K562 (cell line): ENCODE measurements around the gene GNAQ. TPM values are rescaled to one million over a fixed set of nuclear protein-coding genes. Genes with fewer than 3 reads are reported as not detected.

Experiments
- ATAC-seq: fragments of 200-7000 bp; cut with Tn5 transposase; 3 replicates; pipeline ENCODE4 v1.9.1; 2020; ENCODE audit warnings: moderate library complexity
- BruUV-seq: library from RNA; stranded (reverse); fragments of 400-500 nt; replicated peaks from 2 replicates; lab custom pipeline; 2021; lab: Mats Ljungman, UMichigan
- CTCF ChIA-PET: fragments of 300-600 bp; formaldehyde crosslinking; extraction: SDS; loops from one replicate; lab custom pipeline; 2021; ENCODE audit warnings: low intra/inter-chr PET ratio; lab: Yijun Ruan, JAX
- POLR2A ChIA-PET: fragments of 300-600, 350-650 bp; sonication (Branson Sonifier 250); formaldehyde crosslinking; extraction: SDS; loops from one replicate; lab custom pipeline; 2021; ENCODE audit warnings: antibody characterized with exemption, inconsistent platforms; lab: Yijun Ruan, JAX
- DNase-seq, 4 experiments: peaks; one replicate each; pipeline versions ENCODE4 v3.0.0 to v3.0.0-alpha.2; 2011 to 2018; ENCODE audit warnings: low spot score in 3 of 4, mixed read lengths in 3 of 4; ENCODE audit errors: extremely low read depth in 1 of 4
- FAIRE-seq: peaks from 2 replicates; lab custom pipeline; 2011; peaks lifted over from hg19 to GRCh38; lab: Jason Lieb, UNC
- H2AFZ ChIP-seq: 2 replicates; pipeline ENCODE4 v1.6.0; 2011; ENCODE audit warnings: low read depth, low read length, control low read depth, inconsistent platforms
- H3K27ac ChIP-seq: fragments of 200-600 bp; 3 replicates; pipeline ENCODE4 v1.8.0; 2011; ENCODE audit warnings: low read depth, mild to moderate bottlenecking, control low read depth, inconsistent platforms, low read length, moderate library complexity, mixed read lengths; ENCODE audit errors: extremely low read depth
- H3K27me3 ChIP-seq, 2 experiments: fragments of 300-600 bp in 1 of 2; 2 replicates in 1 of 2; 3 replicates in 1 of 2; pipeline versions ENCODE4 v1.6.0 to v1.8.0; 2011; ENCODE audit warnings: inconsistent platforms in 2 of 2, low read length in 2 of 2, mild to moderate bottlenecking in 1 of 2, mixed read lengths in 1 of 2, moderate library complexity in 1 of 2; ENCODE audit not compliant: control insufficient read depth in 2 of 2, insufficient read depth in 2 of 2
- H3K36me3 ChIP-seq: fragments of 300-600 bp; 3 replicates; pipeline ENCODE4 v1.8.0; 2011; ENCODE audit warnings: mild to moderate bottlenecking, low read length, inconsistent platforms; ENCODE audit not compliant: control insufficient read depth, insufficient read depth
- H3K4me1 ChIP-seq, 2 experiments: fragments of 200-600 bp in 1 of 2; replicated peaks in 1 of 2; 2 replicates in 1 of 2; 3 replicates in 1 of 2; pipeline versions ENCODE4 v1.5.1 to v1.8.0; 2011; ENCODE audit warnings: inconsistent platforms in 2 of 2, low read length in 2 of 2, mild to moderate bottlenecking in 1 of 2, mixed read lengths in 1 of 2, moderate library complexity in 1 of 2; ENCODE audit not compliant: control insufficient read depth in 2 of 2, insufficient read depth in 2 of 2
- H3K4me2 ChIP-seq: 2 replicates; pipeline ENCODE4 v1.6.1; 2011; ENCODE audit warnings: low read length, control low read depth, inconsistent platforms, mixed read lengths; ENCODE audit not compliant: insufficient read depth
- H3K4me3 ChIP-seq: fragments of 200-600 bp; sonication (generic), shearing (Covaris generic); 2 replicates; pipeline ENCODE4 v1.5.1; 2016; ENCODE audit warnings: control low read depth, inconsistent platforms
- H3K79me2 ChIP-seq: fragments of 200-600 bp; 3 replicates; pipeline ENCODE4 v1.8.0; 2011; ENCODE audit warnings: low read length, inconsistent platforms; ENCODE audit not compliant: control insufficient read depth, insufficient read depth
- H3K9ac ChIP-seq, 2 experiments: 2 replicates each; pipeline versions ENCODE4 v1.6.0 to v1.6.1; 2011; ENCODE audit warnings: low read depth in 2 of 2, low read length in 2 of 2, control low read depth in 1 of 2, inconsistent platforms in 1 of 2, mild to moderate bottlenecking in 1 of 2, mixed read lengths in 1 of 2; ENCODE audit not compliant: insufficient read depth in 1 of 2
- H3K9me1 ChIP-seq: one replicate; pipeline ENCODE4 v1.6.0; 2011; ENCODE audit warnings: inconsistent platforms, mild to moderate bottlenecking, low read length, moderate library complexity; ENCODE audit not compliant: control insufficient read depth, insufficient read depth
- H3K9me3 ChIP-seq: replicated peaks from 2 replicates; pipeline ENCODE4 v1.5.1; 2011; ENCODE audit warnings: low read depth, low read length, inconsistent platforms; ENCODE audit not compliant: control insufficient read depth, insufficient read depth
- H4K20me1 ChIP-seq: replicated peaks from 2 replicates; pipeline ENCODE4 v1.6.1; 2011; ENCODE audit warnings: low read length, inconsistent platforms, mixed read lengths; ENCODE audit not compliant: control insufficient read depth, insufficient read depth
- CEBPB ChIP-seq: fragments of 450-650 bp; IDR thresholded peaks from 2 replicates; pipeline ENCODE4 v1.6.1; 2016; ENCODE audit warnings: missing genetic modification characterization, missing compliant biosample characterization
- CREB1 ChIP-seq, 2 experiments: sonication (generic) in 1 of 2; formaldehyde crosslinking in 1 of 2; IDR thresholded peaks; 2 replicates each; pipeline versions ENCODE4 v1.6.1 to v1.8.0; 2012 to 2022; ENCODE audit warnings: inconsistent platforms in 1 of 2, mild to moderate bottlenecking in 1 of 2, missing genetic modification reagents in 1 of 2, moderate library complexity in 1 of 2
- KDM5B ChIP-seq: fragments of 200-600 bp; sonication (generic); IDR thresholded peaks from 2 replicates; pipeline ENCODE4 v1.6.1; 2012; ENCODE audit warnings: low read depth, mild to moderate bottlenecking, moderate library complexity, low read length, control low read depth, inconsistent platforms; ENCODE audit not compliant: insufficient replicate concordance
- MCM3 ChIP-seq: fragments of 450-650 bp; IDR thresholded peaks from 2 replicates; pipeline ENCODE4 v1.6.1; 2016
- MIER1 ChIP-seq: fragments of 450-650 bp; IDR thresholded peaks from 2 replicates; pipeline ENCODE4 v1.6.1; 2016; ENCODE audit warnings: antibody characterized with exemption, mild to moderate bottlenecking, low read depth
- OTX1 ChIP-seq: fragments of 450-650 bp; formaldehyde crosslinking; IDR thresholded peaks from 2 replicates; pipeline ENCODE4 v1.4.0; 2022; ENCODE audit warnings: mild to moderate bottlenecking
- RBM15 ChIP-seq: fragments of 200-400 bp; formaldehyde crosslinking; IDR thresholded peaks from 2 replicates; pipeline ENCODE4 v1.6.1; 2018; ENCODE audit warnings: mild to moderate bottlenecking, low read length, moderate library complexity; ENCODE audit not compliant: insufficient read depth
- RBM34 ChIP-seq: fragments of 200-400 bp; formaldehyde crosslinking; IDR thresholded peaks from 2 replicates; pipeline ENCODE4 v1.6.1; 2018; ENCODE audit warnings: low read length, borderline replicate concordance; ENCODE audit not compliant: insufficient read depth
- XRCC4 ChIP-seq: IDR thresholded peaks from one replicate; pipeline ENCODE4 v1.6.1; 2011; ENCODE audit not compliant: insufficient read depth, insufficient read length; ENCODE audit errors: extremely low read depth
- ZNF316 ChIP-seq: fragments of 450-650 bp; IDR thresholded peaks from 2 replicates; pipeline ENCODE4 v1.6.1; 2016
- ZNF764 ChIP-seq: fragments of 250-450 bp; sonication (Bioruptor Pico); IDR thresholded peaks from 2 replicates; pipeline ENCODE4 v1.4.0; 2020; ENCODE audit warnings: low read depth, mild to moderate bottlenecking, moderate library complexity
- ZSCAN32 ChIP-seq: fragments of 450-650 bp; formaldehyde crosslinking; IDR thresholded peaks from 2 replicates; pipeline ENCODE4 v1.4.0; 2020; ENCODE audit warnings: mild to moderate bottlenecking, moderate library complexity
- WGBS: fragments of 100-300 bp; shearing (Covaris generic); methylation state at CpG from one replicate; pipeline ENCODE4 v1.1.6; 2016; ENCODE audit warnings: low coverage, mixed read lengths; ENCODE audit not compliant: insufficient coverage; ENCODE audit errors: missing lambda C conversion rate; 5-methylcytosine and 5-hydroxymethylcytosine counted together
- in situ Hi-C: fragments of 300-500 bp; cut with MboI; formaldehyde crosslinking; loops from 4 replicates; pipeline ENCODE4 v1.15.0; 2018; ENCODE audit warnings: inconsistent platforms, mixed read lengths
- intact Hi-C: fragments of 100-400 bp; cut with micrococcal nuclease; formaldehyde crosslinking; loops from 2 replicates; pipeline ENCODE4 v1.14.2; 2022
- polyA plus RNA-seq, 8 experiments: library from polyadenylated mRNA; depleted of rRNA in 4 of 8; stranded (reverse) in 5 of 8; unstranded in 3 of 8; fragments of >200 nt; fragmentation: Nextera tagmentation in 2 of 8; fragmentation: Illumina TruSeq in 1 of 8; extraction: Ambion mirVana in 2 of 8; extraction: Trizol in 1 of 8; gene quantifications; 2 replicates each; pipeline versions ENCODE4 v1.2.1 to v1.2.3, GENCODE V29; 2011 to 2014; ENCODE audit warnings: inconsistent platforms in 1 of 8, missing spikeins in 1 of 8
- total RNA-seq, 7 experiments: library from RNA; depleted of rRNA in 6 of 7; stranded (reverse); fragments of >200 nt in 6 of 7; fragmentation: Illumina TruSeq in 2 of 7; extraction: Trizol in 2 of 7; gene quantifications; 2 replicates each; pipeline versions ENCODE4 v1.2.1 to v1.2.3, GENCODE V29; 2011 to 2021; ENCODE audit warnings: low replicate concordance in 1 of 7
- TF ChIP-seq, protein P1 (sequence below), 2 experiments: IDR thresholded peaks in 1 of 2; conservative IDR thresholded peaks in 1 of 2; 2 replicates each; pipeline ENCODE4 v1.6.1; 2016; ENCODE audit warnings: low read depth in 2 of 2, mild to moderate bottlenecking in 1 of 2, missing compliant biosample characterization in 1 of 2, missing genetic modification characterization in 1 of 2, moderate library complexity in 1 of 2
- TF ChIP-seq, protein P2 (sequence below): fragments of 250-450 bp; sonication (Bioruptor Pico); IDR thresholded peaks from 2 replicates; pipeline ENCODE4 v1.4.0; 2020; ENCODE audit warnings: mild to moderate bottlenecking, moderate library complexity
- TF ChIP-seq, protein P3 (sequence below): sonication (generic); formaldehyde crosslinking; IDR thresholded peaks from 2 replicates; pipeline ENCODE4 v1.8.0; 2022; ENCODE audit warnings: mild to moderate bottlenecking, missing genetic modification reagents

Gene GNAQ
- total and polyA plus RNA-seq, 9 of the 15 experiments (the other 6 are each of a cell fraction or from before 2014, with no cell fraction given) = 4.8 to 27.9 (median 17.5) TPM

DNA sequence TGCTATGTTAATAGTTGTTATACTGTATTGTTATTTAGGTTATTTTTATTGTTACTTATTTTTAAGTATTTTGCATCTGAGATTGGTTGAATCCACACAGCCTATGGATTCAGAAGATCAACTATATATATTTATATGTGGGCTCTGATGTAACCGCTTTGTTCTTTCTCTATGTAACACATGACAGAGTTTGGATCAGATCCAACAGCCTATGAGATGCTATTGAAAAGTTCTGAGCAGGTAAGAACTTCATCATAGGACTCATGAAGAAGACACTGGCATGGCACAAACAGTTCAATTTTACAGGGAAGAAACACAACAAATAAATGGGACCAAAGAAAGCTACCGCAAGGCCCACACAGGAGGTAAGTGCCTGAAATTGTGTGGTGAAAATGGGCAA, 93.4 kb downstream of the GNAQ start:
- DNase-seq = no peak
- Histone ChIP-seq H3K9me1 (no peaks in the 10 kb centered on the region), H3K79me2 (peaks cover 92% of the 10 kb centered on the region), H3K4me3 (no peak overlapping the region), H4K20me1 (no peaks in the 10 kb centered on the region), H3K27ac (no peak overlapping the region), H3K4me1 (peaks cover 3 to 20% of the 10 kb centered on the region in 2 experiments; a peak in 3 of 5 replicates), H3K36me3 (no peaks in the 10 kb centered on the region; the same call in 2 of the 3 replicates), H3K9ac (no peak overlapping the region), H3K9me3 (no peaks in the 10 kb centered on the region), H2AFZ (no peak overlapping the region), H3K27me3 (no peaks in the 10 kb centered on the region), H3K4me2 (no peak overlapping the region)
- in situ Hi-C loops (no loop called here), intact Hi-C loops (no loop called here)
- ATAC-seq = no peak
- CTCF ChIA-PET = no interaction called here
- TF ChIP-seq, protein P1, sequence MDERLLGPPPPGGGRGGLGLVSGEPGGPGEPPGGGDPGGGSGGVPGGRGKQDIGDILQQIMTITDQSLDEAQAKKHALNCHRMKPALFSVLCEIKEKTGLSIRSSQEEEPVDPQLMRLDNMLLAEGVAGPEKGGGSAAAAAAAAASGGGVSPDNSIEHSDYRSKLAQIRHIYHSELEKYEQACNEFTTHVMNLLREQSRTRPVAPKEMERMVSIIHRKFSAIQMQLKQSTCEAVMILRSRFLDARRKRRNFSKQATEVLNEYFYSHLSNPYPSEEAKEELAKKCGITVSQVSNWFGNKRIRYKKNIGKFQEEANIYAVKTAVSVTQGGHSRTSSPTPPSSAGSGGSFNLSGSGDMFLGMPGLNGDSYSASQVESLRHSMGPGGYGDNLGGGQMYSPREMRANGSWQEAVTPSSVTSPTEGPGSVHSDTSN (CRISPR knock-in tag; IDR thresholded peaks at IDR 0.05; ENCODE audit: low read depth) = no peak
- TF ChIP-seq, protein P1 (tag; conservative IDR thresholded peaks at IDR 0.05; ENCODE audit: low read depth) = no peak
- TF ChIP-seq ZNF764 (CRISPR knock-in tag) (no peak), ZNF316 (no peak), CREB1 (IDR thresholded peaks at IDR 0.05) (no peak), CREB1 (CRISPR knock-in tag; IDR thresholded peaks at IDR 0.05) (no peak), MIER1 (no peak), RBM15 (no peak), MCM3 (no peak), CEBPB (tag) (no peak), RBM34 (no peak), KDM5B (no peak), ZSCAN32 (CRISPR knock-in tag) (no peak), XRCC4 (no peak), OTX1 (CRISPR knock-in tag) (no peak)
- TF ChIP-seq, protein P2, sequence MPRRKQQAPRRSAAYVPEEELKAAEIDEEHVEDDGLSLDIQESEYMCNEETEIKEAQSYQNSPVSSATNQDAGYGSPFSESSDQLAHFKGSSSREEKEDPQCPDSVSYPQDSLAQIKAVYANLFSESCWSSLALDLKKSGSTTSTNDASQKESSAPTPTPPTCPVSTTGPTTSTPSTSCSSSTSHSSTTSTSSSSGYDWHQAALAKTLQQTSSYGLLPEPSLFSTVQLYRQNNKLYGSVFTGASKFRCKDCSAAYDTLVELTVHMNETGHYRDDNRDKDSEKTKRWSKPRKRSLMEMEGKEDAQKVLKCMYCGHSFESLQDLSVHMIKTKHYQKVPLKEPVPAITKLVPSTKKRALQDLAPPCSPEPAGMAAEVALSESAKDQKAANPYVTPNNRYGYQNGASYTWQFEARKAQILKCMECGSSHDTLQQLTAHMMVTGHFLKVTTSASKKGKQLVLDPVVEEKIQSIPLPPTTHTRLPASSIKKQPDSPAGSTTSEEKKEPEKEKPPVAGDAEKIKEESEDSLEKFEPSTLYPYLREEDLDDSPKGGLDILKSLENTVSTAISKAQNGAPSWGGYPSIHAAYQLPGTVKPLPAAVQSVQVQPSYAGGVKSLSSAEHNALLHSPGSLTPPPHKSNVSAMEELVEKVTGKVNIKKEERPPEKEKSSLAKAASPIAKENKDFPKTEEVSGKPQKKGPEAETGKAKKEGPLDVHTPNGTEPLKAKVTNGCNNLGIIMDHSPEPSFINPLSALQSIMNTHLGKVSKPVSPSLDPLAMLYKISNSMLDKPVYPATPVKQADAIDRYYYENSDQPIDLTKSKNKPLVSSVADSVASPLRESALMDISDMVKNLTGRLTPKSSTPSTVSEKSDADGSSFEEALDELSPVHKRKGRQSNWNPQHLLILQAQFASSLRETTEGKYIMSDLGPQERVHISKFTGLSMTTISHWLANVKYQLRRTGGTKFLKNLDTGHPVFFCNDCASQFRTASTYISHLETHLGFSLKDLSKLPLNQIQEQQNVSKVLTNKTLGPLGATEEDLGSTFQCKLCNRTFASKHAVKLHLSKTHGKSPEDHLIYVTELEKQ (CRISPR knock-in tag) = no peak
- TF ChIP-seq, protein P3, sequence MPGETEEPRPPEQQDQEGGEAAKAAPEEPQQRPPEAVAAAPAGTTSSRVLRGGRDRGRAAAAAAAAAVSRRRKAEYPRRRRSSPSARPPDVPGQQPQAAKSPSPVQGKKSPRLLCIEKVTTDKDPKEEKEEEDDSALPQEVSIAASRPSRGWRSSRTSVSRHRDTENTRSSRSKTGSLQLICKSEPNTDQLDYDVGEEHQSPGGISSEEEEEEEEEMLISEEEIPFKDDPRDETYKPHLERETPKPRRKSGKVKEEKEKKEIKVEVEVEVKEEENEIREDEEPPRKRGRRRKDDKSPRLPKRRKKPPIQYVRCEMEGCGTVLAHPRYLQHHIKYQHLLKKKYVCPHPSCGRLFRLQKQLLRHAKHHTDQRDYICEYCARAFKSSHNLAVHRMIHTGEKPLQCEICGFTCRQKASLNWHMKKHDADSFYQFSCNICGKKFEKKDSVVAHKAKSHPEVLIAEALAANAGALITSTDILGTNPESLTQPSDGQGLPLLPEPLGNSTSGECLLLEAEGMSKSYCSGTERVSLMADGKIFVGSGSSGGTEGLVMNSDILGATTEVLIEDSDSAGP (CRISPR knock-in tag) = no peak
- no peak for FAIRE-seq
- POLR2A ChIA-PET = interaction anchor here (0.6 kb wide), 2 partner anchors 68 to 96 kb away, joined by 3 read pairs; no protein-coding TSS in a partner anchor
- no TSS peak for BruUV-seq
- 94% methylated on average over 2 of the region's 2 CpGs for WGBS
